Astrocyte of the cerebellum (primary cell): ENCODE results near the gene COBLL1.
"Not testable (repeated sequence)": the region's sequence is repeated elsewhere in the genome, so short reads cannot be mapped to it uniquely, and the experiment has no call there.

Experiments
- DNase-seq: peaks from one replicate; pipeline ENCODE4 v3.0.0-alpha.2; 2011; ENCODE audit warnings: low read depth
- H3K4me3 ChIP-seq: 2 replicates; pipeline ENCODE4 v1.5.1; 2011; ENCODE audit warnings: mild to moderate bottlenecking, low read depth, low read length, moderate library complexity
- CTCF ChIP-seq: IDR thresholded peaks from 2 replicates; pipeline ENCODE4 v1.5.1; 2012; ENCODE audit warnings: low read length, low read depth, moderate library complexity, mild to moderate bottlenecking; ENCODE audit errors: missing control alignments
- in situ Hi-C: cut with HindIII; loops from 2 replicates; pipeline ENCODE4 v1.10.0; 2017; ENCODE audit warnings: low sequenced_read_pairs

COBLL1 gene

GRCh38 chr2:164764996-164765395 is 76.6 kb downstream of the COBLL1 start:
- no peak for TF ChIP-seq CTCF
- no peak overlapping the region for H3K4me3 ChIP-seq
- no peak for DNase-seq
- in situ Hi-C loops = no loop called here

- DNase-seq = no peak
- no peak for TF ChIP-seq CTCF
- in situ Hi-C loops = no loop called here
Observed at GRCh38 chr2:164764474-164764873, 77.1 kb downstream of the COBLL1 start.

GRCh38 chr2:164763431-164763830 is 78.2 kb downstream of the COBLL1 start:
- no peak for TF ChIP-seq CTCF
- in situ Hi-C loops = no loop called here
- DNase-seq = no peak
- no peak overlapping the region for H3K4me3 ChIP-seq

More at GRCh38 chr2:164764474-164764873, 77.1 kb downstream of the COBLL1 start:
- H3K4me3 ChIP-seq = no peak overlapping the region

GRCh38 chr2:164761737-164762460 is 79.7 kb downstream of the COBLL1 start:
- DNase-seq = no peak
- TF ChIP-seq CTCF = no peak
- no peak overlapping the region for H3K4me3 ChIP-seq
- in situ Hi-C loops = no loop called here

GRCh38 chr2:164761201-164761600 is 80.4 kb downstream of the COBLL1 start:
- DNase-seq, in situ Hi-C loops: not testable (repeated sequence)

GRCh38 chr2:164760179-164760578 is 81.4 kb downstream of the COBLL1 start:
- no peak for DNase-seq
- TF ChIP-seq CTCF = no peak
- H3K4me3 ChIP-seq = no peak overlapping the region
- in situ Hi-C loops = no loop called here

More at GRCh38 chr2:164761201-164761600, 80.4 kb downstream of the COBLL1 start:
- H3K4me3 ChIP-seq = not testable (repeated sequence)

- in situ Hi-C loops = no loop called here
- H3K4me3 ChIP-seq = no peak overlapping the region
- TF ChIP-seq CTCF = no peak
- DNase-seq = peak; percentile 32
Observed at GRCh38 chr2:164757934-164758695, 83.5 kb downstream of the COBLL1 start.
